ENCODE measurements around the gene TMEM109. TPM values are rescaled to one million over a fixed set of nuclear protein-coding genes. Genes with fewer than 3 reads are reported as not detected.

The TMEM109 gene
- total RNA-seq, 1 experiment from 2014 or later, result 26.8 TPM

DNA sequence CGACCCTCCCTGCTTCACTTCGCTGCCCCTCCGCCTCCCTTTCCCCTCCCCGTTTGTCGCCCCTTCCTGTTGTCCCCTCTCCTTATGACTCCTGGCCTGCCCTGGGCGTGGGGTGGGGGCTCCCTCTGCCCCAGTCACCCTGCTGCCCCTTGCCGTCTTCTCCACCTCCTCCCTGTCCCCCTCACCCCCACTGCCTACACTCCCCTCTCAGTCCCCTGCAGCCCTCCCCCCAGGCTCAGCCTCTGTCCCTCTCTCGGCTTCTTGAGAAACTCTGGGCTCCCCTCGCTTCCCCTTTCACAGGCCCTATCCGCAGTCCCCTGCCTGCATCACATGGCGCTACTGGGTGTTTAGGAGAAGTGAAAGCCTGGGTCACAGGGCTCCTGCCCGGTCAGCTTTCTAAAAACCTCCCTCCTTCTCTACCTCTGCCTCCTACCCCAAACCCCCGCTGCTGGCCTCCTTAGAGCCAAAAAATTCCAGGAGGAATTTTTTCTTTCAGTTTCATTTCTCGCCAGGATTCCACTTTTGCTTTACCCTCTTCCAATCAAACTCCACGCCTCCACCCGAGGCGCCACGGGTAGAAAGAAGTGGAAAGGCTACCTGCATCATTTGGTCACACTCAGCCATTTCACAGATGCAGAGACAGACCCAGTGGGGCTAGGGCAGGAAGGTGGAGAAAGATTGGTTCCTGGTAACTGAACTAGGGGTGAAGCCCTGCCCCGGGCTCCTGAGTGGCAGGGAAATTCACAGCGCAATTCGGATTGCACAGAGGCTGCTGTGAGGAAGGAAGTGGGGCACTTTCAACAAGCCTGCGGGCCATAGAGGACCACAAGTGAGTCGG lies 38.2 kb downstream of the TMEM109 start, which contains the start of gene SLC15A3 (continued):
- TF ChIP-seq ZNF512 (CRISPR knock-in tag; IDR thresholded peaks at IDR 0.05; ENCODE audit: borderline replicate concordance) (peak; percentile 55; the same call in 1 of the 2 replicates), ZNF263 (CRISPR knock-in tag; IDR thresholded peaks at IDR 0.05; ENCODE audit: low read depth) (no peak)

DNA sequence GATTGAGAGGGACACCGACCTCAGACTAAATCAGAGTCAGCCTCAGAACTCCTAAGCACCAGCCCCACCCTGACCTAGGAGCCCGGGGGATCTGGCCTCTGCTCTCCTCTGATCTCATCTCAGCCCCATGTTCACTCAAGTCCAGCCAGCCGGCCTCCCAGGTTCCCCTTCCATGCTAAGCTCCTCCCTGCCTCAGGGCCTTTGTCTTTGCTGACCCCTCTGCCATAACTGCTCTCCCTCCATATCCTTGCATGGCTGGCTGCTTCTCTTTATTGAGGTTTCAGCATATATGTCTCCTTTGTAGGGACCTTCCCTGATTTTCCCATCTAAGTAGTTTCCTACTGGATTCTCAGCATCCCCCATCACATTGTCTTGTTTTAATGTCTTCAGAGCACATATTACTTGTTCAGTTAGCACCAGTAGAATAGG lies 38.8 kb downstream of the TMEM109 start:
- Mint-ChIP-seq H3K9me3 (no peaks in the 10 kb centered on the region), H3K27ac (no peak overlapping the region), H3K27me3 (ENCODE audit: low read depth) (peaks cover 42% of the 10 kb centered on the region), H3K4me1 (peaks cover 26% of the 10 kb centered on the region), H3K4me3 (peak overlapping the region; percentile 69), H3K36me3 (no peaks in the 10 kb centered on the region)
- DNase-seq (ENCODE audit: low spot score), result no peak
- TF ChIP-seq ETV6 (CRISPR knock-in tag; IDR thresholded peaks at IDR 0.05) (no peak), GTF2I (CRISPR knock-in tag; conservative IDR thresholded peaks at IDR 0.05) (peak; percentile 92)
- ChIA-PET CTCF (interaction anchor here (1.4 to 2.2 kb wide), 2 partner anchors 37 to 53 kb away, joined by 3 to 7 read pairs; no protein-coding TSS in a partner anchor), POLR2A (no interaction called here)
- no peak for ATAC-seq

DNA sequence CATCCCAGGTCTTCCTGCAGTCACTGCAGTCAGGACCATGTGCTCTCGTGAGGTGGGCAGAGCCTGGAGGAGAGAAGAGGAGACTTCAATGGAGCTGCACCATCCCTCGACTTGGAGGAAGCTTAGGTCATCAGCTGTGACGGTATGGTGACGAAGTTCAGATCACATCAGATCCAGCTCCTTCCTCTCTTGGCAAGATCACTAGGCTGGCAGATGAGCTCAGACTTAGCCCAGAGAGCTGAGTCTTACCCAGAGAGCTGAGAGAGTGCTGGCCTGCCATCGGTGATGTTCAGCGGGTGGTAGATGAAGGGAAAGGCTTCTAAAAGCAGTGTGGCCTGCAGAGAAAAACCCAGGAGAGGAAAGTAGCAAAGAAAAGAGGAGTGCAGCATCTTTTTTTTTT lies 39.8 kb downstream of the TMEM109 start:
- Mint-ChIP-seq H3K27me3 (ENCODE audit: low read depth) (peaks cover 39% of the 10 kb centered on the region), H3K27ac (no peak overlapping the region; the same call in 1 of the 2 replicates), H3K9me3 (no peaks in the 10 kb centered on the region), H3K4me3 (no peak overlapping the region), H3K36me3 (no peaks in the 10 kb centered on the region), H3K4me1 (peaks cover 16% of the 10 kb centered on the region)
- ChIA-PET POLR2A (no interaction called here), CTCF (interaction anchor here (0.7 to 1.9 kb wide), 3 partner anchors 16 to 89 kb away, joined by 3 to 6 read pairs (median 4); no protein-coding TSS in a partner anchor)
- ATAC-seq, result no peak
- DNase-seq (ENCODE audit: low spot score), result no peak
- TF ChIP-seq, protein P1, sequence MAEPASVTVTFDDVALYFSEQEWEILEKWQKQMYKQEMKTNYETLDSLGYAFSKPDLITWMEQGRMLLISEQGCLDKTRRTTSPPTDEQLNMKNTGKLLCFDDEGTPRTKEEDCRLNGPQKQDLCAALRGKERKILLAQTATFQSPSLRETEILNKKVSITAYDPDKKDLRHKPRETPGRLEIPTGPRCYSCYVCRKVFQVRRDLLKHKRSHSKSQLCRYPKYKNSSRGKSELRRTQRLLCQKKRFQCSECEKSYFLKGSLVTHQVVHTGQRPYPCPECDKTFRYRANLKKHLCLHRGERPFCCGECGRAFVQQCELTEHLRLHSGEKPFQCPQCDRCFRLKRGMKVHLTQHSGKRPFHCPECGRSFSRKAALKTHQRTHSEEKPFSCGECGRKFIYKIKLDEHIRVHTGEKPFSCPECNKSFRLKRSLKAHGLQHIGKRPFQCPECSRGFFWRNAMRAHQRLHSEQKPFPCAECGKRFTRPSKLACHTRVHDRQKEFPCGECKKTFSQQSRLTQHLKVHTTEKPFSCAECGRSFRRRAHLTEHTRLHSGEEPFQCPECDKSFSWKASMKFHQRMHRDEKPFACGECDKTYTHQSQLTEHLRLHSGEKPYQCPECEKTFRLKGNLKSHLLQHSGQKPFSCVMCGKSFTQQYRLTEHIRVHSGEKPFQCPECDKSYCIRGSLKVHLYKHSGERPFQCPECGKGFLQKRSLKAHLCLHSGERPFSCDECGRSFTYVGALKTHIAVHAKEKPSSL (CRISPR knock-in tag; conservative IDR thresholded peaks at IDR 0.05), result no peak
- TF ChIP-seq CBFB (CRISPR knock-in tag; IDR thresholded peaks at IDR 0.05; ENCODE audit: low read depth) (no peak), MXD4 (CRISPR knock-in tag; IDR thresholded peaks at IDR 0.05; ENCODE audit: borderline replicate concordance) (no peak)

GRCh38 chr11:60954421-60954820 lies 40.5 kb downstream of the TMEM109 start:
- H3K36me3 Mint-ChIP-seq, result no peaks in the 10 kb centered on the region
- no peaks in the 10 kb centered on the region for H3K9me3 Mint-ChIP-seq
- H3K4me3 Mint-ChIP-seq, result no peak overlapping the region
- H3K27ac Mint-ChIP-seq, result no peak overlapping the region
- DNase-seq (ENCODE audit: low spot score), result no peak
- ChIA-PET CTCF (interaction anchor here (0.7 to 1.9 kb wide), 4 partner anchors 9 to 88 kb away, joined by 3 to 6 read pairs (median 4); no protein-coding TSS in a partner anchor), POLR2A (no interaction called here)
- H3K4me1 Mint-ChIP-seq, result peaks cover 15% of the 10 kb centered on the region
- H3K27me3 Mint-ChIP-seq (ENCODE audit: low read depth), result peaks cover 33% of the 10 kb centered on the region
- ATAC-seq, result no peak
- TF ChIP-seq ESRRA (CRISPR knock-in tag; IDR thresholded peaks at IDR 0.05; ENCODE audit: borderline replicate concordance) (no peak), ATF6 (CRISPR knock-in tag; IDR thresholded peaks at IDR 0.05) (no peak), ATF3 (CRISPR knock-in tag; conservative IDR thresholded peaks at IDR 0.05) (no peak), HMGA2 (CRISPR knock-in tag; IDR thresholded peaks at IDR 0.05) (no peak), IRF1 (CRISPR knock-in tag; IDR thresholded peaks at IDR 0.05) (no peak), TEAD4 (CRISPR knock-in tag; IDR thresholded peaks at IDR 0.05) (no peak), AFF4 (CRISPR knock-in tag; IDR thresholded peaks at IDR 0.05; ENCODE audit: borderline replicate concordance) (no peak)
